SK-N-SH treated with all-trans-retinoic acid at 6 μM for 48 hours (cell line): ENCODE results near the gene TMEM163.

Source experiments
- ATAC-seq: fragments of 200-7000 bp; cut with Tn5 transposase; 3 replicates; pipeline ENCODE4 v1.9.1; 2020; ENCODE audit warnings: mild to moderate bottlenecking, moderate library complexity
- ARNTL ChIP-seq: fragments of 450-650 bp; formaldehyde crosslinking; IDR thresholded peaks from 2 replicates; pipeline ENCODE4 v1.5.0; 2020; ENCODE audit warnings: low read depth, mild to moderate bottlenecking, moderate library complexity, borderline replicate concordance
- BACH2 ChIP-seq: fragments of 250-450 bp; sonication (Bioruptor Pico); IDR thresholded peaks from 2 replicates; pipeline ENCODE4 v1.9.0; 2021; ENCODE audit warnings: mild to moderate bottlenecking, borderline replicate concordance
- CSDC2 ChIP-seq: fragments of 250-450 bp; sonication (Bioruptor Pico); IDR thresholded peaks from 2 replicates; pipeline ENCODE4 v1.5.0; 2020; ENCODE audit warnings: mild to moderate bottlenecking, moderate library complexity
- GLIS3 ChIP-seq: fragments of 250-450 bp; sonication (Bioruptor Pico); IDR thresholded peaks from 2 replicates; pipeline ENCODE4 v1.5.0; 2020; ENCODE audit warnings: mild to moderate bottlenecking, moderate library complexity
- ISL1 ChIP-seq: fragments of 250-450 bp; sonication (Bioruptor Pico); IDR thresholded peaks from 2 replicates; pipeline ENCODE4 v2.1.2; 2022; ENCODE audit warnings: mild to moderate bottlenecking, moderate library complexity
- OSR1 ChIP-seq: fragments of 250-450 bp; sonication (Bioruptor Pico); IDR thresholded peaks from 2 replicates; pipeline ENCODE4 v1.8.0; 2022; ENCODE audit warnings: moderate library complexity, mild to moderate bottlenecking, inconsistent platforms
- PPARA ChIP-seq: fragments of 250-450 bp; sonication (Bioruptor Pico); IDR thresholded peaks from 2 replicates; pipeline ENCODE4 v1.5.0; 2020; ENCODE audit warnings: mild to moderate bottlenecking, borderline replicate concordance
- RARB ChIP-seq: fragments of 250-450 bp; sonication (Bioruptor Pico); IDR thresholded peaks from 2 replicates; pipeline ENCODE4 v1.8.0; 2021; ENCODE audit warnings: mild to moderate bottlenecking, moderate library complexity
- SNAI2 ChIP-seq: fragments of 250-450 bp; sonication (Bioruptor Pico); IDR thresholded peaks from 2 replicates; pipeline ENCODE4 v1.5.0; 2020; ENCODE audit warnings: mild to moderate bottlenecking, moderate library complexity
- TCF4 ChIP-seq: fragments of 250-450 bp; sonication (Bioruptor Pico); IDR thresholded peaks from 2 replicates; pipeline ENCODE4 v1.8.0; 2021; ENCODE audit warnings: mild to moderate bottlenecking, moderate library complexity, borderline replicate concordance
- TOX ChIP-seq: fragments of 250-450 bp; sonication (Bioruptor Pico); IDR thresholded peaks from 2 replicates; pipeline ENCODE4 v1.8.0; 2021; ENCODE audit warnings: mild to moderate bottlenecking, moderate library complexity, borderline replicate concordance
- ZC3H10 ChIP-seq: fragments of 250-450 bp; sonication (Bioruptor Pico); IDR thresholded peaks from 2 replicates; pipeline ENCODE4 v1.5.1; 2021; ENCODE audit warnings: mild to moderate bottlenecking, moderate library complexity
- ZFP3 ChIP-seq: fragments of 250-450 bp; sonication (Bioruptor Pico); IDR thresholded peaks from 2 replicates; pipeline ENCODE4 v1.5.0; 2020; ENCODE audit warnings: mild to moderate bottlenecking, moderate library complexity
- ZFP30 ChIP-seq: fragments of 450-650 bp; formaldehyde crosslinking; IDR thresholded peaks from 2 replicates; pipeline ENCODE4 v1.5.0; 2022; ENCODE audit warnings: mild to moderate bottlenecking, moderate library complexity
- ZNF565 ChIP-seq: fragments of 450-650 bp; formaldehyde crosslinking; conservative IDR thresholded peaks from 2 replicates; pipeline ENCODE4 v1.5.0; 2020; ENCODE audit warnings: low read depth, mild to moderate bottlenecking, moderate library complexity
- ZNF70 ChIP-seq: fragments of 450-650 bp; formaldehyde crosslinking; IDR thresholded peaks from 2 replicates; pipeline ENCODE4 v1.5.0; 2020; ENCODE audit warnings: mild to moderate bottlenecking, moderate library complexity
- ZNF8 ChIP-seq: fragments of 450-650 bp; formaldehyde crosslinking; IDR thresholded peaks from 2 replicates; pipeline ENCODE4 v1.5.0; 2020; ENCODE audit warnings: mild to moderate bottlenecking, moderate library complexity
- TF ChIP-seq, protein P1 (sequence below): fragments of 250-450 bp; sonication (Bioruptor Pico); IDR thresholded peaks from 2 replicates; pipeline ENCODE4 v1.5.0; 2020; ENCODE audit warnings: mild to moderate bottlenecking, moderate library complexity
- TF ChIP-seq, protein P2 (sequence below): fragments of 250-450 bp; sonication (Bioruptor Pico); IDR thresholded peaks from 2 replicates; pipeline ENCODE4 v1.8.0; 2021; ENCODE audit warnings: low read depth, mild to moderate bottlenecking, moderate library complexity, borderline replicate concordance
- TF ChIP-seq, protein P3 (sequence below): fragments of 250-450 bp; sonication (Bioruptor Pico); IDR thresholded peaks from 2 replicates; pipeline ENCODE4 v1.5.1; 2021; ENCODE audit warnings: mild to moderate bottlenecking, moderate library complexity
- TF ChIP-seq, protein P4 (sequence below): fragments of 250-450 bp; sonication (Bioruptor Pico); IDR thresholded peaks from 2 replicates; pipeline ENCODE4 v1.8.0; 2020; ENCODE audit warnings: mild to moderate bottlenecking, moderate library complexity, borderline replicate concordance
- TF ChIP-seq, protein P5 (sequence below): fragments of 250-450 bp; sonication (Bioruptor Pico); IDR thresholded peaks from 2 replicates; pipeline ENCODE4 v1.5.1; 2020; ENCODE audit warnings: low read depth, mild to moderate bottlenecking, moderate library complexity

The TMEM163 gene

DNA sequence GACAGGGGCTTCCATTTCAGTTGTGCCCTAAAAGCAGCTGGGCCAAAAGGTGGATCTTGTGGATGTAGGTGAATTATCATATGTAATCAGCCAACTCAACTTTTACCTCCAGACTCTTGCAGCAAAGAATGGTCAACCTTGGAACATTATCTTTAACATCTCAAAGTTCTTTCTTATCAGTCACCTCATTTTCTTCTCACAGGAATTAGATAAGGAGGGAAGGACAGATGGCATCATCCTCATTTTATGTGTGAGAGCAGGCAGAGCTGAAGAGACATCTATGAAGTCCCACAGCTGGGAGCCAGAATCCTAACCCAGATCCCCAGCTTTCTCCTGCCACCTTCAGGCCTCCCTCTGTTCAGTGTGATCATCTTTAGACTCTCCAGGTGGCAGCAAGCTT is 282.9 kb downstream of the TMEM163 start:
- no peak for ATAC-seq
- TF ChIP-seq ZC3H10 (CRISPR knock-in tag) (no peak), ISL1 (CRISPR knock-in tag) (no peak), CSDC2 (CRISPR knock-in tag) (no peak), ZNF70 (no peak), PPARA (CRISPR knock-in tag) (no peak), ZNF565 (CRISPR knock-in tag) (no peak), ZFP3 (CRISPR knock-in tag) (no peak), OSR1 (CRISPR knock-in tag) (no peak), TCF4 (no peak), GLIS3 (no peak), RARB (CRISPR knock-in tag) (no peak), ARNTL (CRISPR knock-in tag) (no peak), ZFP30 (CRISPR knock-in tag) (no peak), ZNF8 (no peak), TOX (no peak)
- TF ChIP-seq, protein P1, sequence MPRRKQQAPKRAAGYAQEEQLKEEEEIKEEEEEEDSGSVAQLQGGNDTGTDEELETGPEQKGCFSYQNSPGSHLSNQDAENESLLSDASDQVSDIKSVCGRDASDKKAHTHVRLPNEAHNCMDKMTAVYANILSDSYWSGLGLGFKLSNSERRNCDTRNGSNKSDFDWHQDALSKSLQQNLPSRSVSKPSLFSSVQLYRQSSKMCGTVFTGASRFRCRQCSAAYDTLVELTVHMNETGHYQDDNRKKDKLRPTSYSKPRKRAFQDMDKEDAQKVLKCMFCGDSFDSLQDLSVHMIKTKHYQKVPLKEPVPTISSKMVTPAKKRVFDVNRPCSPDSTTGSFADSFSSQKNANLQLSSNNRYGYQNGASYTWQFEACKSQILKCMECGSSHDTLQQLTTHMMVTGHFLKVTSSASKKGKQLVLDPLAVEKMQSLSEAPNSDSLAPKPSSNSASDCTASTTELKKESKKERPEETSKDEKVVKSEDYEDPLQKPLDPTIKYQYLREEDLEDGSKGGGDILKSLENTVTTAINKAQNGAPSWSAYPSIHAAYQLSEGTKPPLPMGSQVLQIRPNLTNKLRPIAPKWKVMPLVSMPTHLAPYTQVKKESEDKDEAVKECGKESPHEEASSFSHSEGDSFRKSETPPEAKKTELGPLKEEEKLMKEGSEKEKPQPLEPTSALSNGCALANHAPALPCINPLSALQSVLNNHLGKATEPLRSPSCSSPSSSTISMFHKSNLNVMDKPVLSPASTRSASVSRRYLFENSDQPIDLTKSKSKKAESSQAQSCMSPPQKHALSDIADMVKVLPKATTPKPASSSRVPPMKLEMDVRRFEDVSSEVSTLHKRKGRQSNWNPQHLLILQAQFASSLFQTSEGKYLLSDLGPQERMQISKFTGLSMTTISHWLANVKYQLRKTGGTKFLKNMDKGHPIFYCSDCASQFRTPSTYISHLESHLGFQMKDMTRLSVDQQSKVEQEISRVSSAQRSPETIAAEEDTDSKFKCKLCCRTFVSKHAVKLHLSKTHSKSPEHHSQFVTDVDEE (CRISPR knock-in tag) = no peak
- TF ChIP-seq, protein P2, sequence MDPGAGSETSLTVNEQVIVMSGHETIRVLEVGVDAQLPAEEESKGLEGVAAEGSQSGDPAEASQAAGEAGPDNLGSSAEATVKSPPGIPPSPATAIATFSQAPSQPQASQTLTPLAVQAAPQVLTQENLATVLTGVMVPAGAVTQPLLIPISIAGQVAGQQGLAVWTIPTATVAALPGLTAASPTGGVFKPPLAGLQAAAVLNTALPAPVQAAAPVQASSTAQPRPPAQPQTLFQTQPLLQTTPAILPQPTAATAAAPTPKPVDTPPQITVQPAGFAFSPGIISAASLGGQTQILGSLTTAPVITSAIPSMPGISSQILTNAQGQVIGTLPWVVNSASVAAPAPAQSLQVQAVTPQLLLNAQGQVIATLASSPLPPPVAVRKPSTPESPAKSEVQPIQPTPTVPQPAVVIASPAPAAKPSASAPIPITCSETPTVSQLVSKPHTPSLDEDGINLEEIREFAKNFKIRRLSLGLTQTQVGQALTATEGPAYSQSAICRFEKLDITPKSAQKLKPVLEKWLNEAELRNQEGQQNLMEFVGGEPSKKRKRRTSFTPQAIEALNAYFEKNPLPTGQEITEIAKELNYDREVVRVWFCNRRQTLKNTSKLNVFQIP (CRISPR knock-in tag) = no peak
- TF ChIP-seq, protein P3, sequence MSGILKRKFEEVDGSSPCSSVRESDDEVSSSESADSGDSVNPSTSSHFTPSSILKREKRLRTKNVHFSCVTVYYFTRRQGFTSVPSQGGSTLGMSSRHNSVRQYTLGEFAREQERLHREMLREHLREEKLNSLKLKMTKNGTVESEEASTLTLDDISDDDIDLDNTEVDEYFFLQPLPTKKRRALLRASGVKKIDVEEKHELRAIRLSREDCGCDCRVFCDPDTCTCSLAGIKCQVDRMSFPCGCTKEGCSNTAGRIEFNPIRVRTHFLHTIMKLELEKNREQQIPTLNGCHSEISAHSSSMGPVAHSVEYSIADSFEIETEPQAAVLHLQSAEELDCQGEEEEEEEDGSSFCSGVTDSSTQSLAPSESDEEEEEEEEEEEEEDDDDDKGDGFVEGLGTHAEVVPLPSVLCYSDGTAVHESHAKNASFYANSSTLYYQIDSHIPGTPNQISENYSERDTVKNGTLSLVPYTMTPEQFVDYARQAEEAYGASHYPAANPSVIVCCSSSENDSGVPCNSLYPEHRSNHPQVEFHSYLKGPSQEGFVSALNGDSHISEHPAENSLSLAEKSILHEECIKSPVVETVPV (CRISPR knock-in tag) = no peak
- TF ChIP-seq, protein P4, sequence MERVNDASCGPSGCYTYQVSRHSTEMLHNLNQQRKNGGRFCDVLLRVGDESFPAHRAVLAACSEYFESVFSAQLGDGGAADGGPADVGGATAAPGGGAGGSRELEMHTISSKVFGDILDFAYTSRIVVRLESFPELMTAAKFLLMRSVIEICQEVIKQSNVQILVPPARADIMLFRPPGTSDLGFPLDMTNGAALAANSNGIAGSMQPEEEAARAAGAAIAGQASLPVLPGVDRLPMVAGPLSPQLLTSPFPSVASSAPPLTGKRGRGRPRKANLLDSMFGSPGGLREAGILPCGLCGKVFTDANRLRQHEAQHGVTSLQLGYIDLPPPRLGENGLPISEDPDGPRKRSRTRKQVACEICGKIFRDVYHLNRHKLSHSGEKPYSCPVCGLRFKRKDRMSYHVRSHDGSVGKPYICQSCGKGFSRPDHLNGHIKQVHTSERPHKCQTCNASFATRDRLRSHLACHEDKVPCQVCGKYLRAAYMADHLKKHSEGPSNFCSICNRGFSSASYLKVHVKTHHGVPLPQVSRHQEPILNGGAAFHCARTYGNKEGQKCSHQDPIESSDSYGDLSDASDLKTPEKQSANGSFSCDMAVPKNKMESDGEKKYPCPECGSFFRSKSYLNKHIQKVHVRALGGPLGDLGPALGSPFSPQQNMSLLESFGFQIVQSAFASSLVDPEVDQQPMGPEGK (CRISPR knock-in tag) = no peak
- TF ChIP-seq, protein P5, sequence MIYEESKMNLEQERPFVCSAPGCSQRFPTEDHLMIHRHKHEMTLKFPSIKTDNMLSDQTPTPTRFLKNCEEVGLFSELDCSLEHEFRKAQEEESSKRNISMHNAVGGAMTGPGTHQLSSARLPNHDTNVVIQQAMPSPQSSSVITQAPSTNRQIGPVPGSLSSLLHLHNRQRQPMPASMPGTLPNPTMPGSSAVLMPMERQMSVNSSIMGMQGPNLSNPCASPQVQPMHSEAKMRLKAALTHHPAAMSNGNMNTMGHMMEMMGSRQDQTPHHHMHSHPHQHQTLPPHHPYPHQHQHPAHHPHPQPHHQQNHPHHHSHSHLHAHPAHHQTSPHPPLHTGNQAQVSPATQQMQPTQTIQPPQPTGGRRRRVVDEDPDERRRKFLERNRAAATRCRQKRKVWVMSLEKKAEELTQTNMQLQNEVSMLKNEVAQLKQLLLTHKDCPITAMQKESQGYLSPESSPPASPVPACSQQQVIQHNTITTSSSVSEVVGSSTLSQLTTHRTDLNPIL (CRISPR knock-in tag) = no peak
- TF ChIP-seq, all 23 proteins: peak for 0

DNA sequence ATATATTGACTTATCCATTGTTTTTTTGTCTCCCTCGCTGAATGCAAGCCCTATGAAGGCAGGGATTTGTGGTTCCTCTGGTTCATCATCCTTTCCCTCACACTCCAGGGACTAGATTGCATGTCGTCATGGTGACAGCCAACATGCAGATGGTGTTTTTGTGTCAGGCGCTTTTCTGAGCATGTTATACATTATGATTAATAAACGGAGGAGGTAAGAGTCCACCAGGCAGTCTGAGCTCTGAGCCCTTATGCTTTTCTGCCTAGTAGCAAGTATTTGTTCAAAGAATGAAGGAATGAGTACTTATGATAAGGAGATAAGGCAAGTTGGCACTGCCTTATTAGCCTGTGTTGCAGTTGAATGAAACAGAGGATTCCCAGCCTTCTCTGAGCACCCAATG is 283.3 kb downstream of the TMEM163 start:
- no peak for ATAC-seq
- TF ChIP-seq ISL1 (CRISPR knock-in tag) (no peak), ZFP3 (CRISPR knock-in tag) (no peak), BACH2 (no peak), TOX (no peak), SNAI2 (CRISPR knock-in tag) (no peak), TCF4 (no peak), OSR1 (CRISPR knock-in tag) (no peak), ZNF70 (no peak), RARB (CRISPR knock-in tag) (no peak), ZNF565 (CRISPR knock-in tag) (no peak), PPARA (CRISPR knock-in tag) (no peak), CSDC2 (CRISPR knock-in tag) (no peak), ZFP30 (CRISPR knock-in tag) (no peak), ARNTL (CRISPR knock-in tag) (no peak), GLIS3 (no peak)
- TF ChIP-seq, protein P2 (CRISPR knock-in tag) = no peak
- TF ChIP-seq, protein P4 (CRISPR knock-in tag) = no peak
- TF ChIP-seq, protein P5 (CRISPR knock-in tag) = no peak
- TF ChIP-seq, protein P3 (CRISPR knock-in tag) = no peak
